Fibroblast of the aortic adventitia (primary cell): ENCODE measurements around the gene RNASEH2A. TPM values are rescaled to one million over a fixed set of nuclear protein-coding genes. Genes with fewer than 3 reads are reported as not detected.

Experiments used
- DNase-seq: peaks from one replicate; pipeline ENCODE4 v3.0.0-alpha.2; 2010; ENCODE audit warnings: low read depth
- H3K4me3 ChIP-seq: 2 replicates; pipeline ENCODE4 v1.5.1; 2011; ENCODE audit warnings: low read depth, mild to moderate bottlenecking, control low read depth, low read length, moderate library complexity
- total RNA-seq: library from RNA; depleted of rRNA; stranded (reverse); fragments of >200 nt; gene quantifications from 2 replicates; pipeline ENCODE4 v1.2.3, GENCODE V29; 2012; ENCODE audit warnings: low replicate concordance
- TF ChIP-seq, protein P1 (sequence below): IDR thresholded peaks from 2 replicates; pipeline ENCODE4 v1.5.1; 2011; ENCODE audit warnings: mild to moderate bottlenecking, low read length, control low read depth, inconsistent platforms; ENCODE audit not compliant: insufficient read depth

Gene RNASEH2A
- total RNA-seq, 1 donor, result 37.4 TPM

DNA sequence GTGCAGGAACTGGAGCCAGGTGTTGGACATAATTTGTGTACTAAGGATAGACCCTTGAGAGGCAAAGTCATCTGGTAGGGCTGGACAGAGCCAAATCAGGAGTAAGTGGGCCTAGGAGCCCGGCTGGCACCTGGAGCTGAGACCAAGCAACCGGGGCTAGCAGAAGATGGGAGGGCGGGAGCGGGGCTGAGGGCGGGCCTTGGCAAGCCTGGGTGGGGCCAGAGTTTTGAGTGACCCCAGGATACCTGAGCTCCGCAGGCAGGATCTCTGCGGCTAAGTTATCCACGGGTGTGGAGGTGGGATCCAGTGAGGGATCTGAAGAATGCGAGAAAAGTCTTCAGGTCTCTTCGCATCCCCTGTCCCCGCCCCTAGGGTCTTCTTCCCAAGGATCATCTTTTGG is 39.2 kb upstream of the RNASEH2A start:
- no peak overlapping the region for H3K4me3 ChIP-seq
- DNase-seq, result no peak
- TF ChIP-seq, protein P1, sequence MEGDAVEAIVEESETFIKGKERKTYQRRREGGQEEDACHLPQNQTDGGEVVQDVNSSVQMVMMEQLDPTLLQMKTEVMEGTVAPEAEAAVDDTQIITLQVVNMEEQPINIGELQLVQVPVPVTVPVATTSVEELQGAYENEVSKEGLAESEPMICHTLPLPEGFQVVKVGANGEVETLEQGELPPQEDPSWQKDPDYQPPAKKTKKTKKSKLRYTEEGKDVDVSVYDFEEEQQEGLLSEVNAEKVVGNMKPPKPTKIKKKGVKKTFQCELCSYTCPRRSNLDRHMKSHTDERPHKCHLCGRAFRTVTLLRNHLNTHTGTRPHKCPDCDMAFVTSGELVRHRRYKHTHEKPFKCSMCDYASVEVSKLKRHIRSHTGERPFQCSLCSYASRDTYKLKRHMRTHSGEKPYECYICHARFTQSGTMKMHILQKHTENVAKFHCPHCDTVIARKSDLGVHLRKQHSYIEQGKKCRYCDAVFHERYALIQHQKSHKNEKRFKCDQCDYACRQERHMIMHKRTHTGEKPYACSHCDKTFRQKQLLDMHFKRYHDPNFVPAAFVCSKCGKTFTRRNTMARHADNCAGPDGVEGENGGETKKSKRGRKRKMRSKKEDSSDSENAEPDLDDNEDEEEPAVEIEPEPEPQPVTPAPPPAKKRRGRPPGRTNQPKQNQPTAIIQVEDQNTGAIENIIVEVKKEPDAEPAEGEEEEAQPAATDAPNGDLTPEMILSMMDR, result no peak

DNA sequence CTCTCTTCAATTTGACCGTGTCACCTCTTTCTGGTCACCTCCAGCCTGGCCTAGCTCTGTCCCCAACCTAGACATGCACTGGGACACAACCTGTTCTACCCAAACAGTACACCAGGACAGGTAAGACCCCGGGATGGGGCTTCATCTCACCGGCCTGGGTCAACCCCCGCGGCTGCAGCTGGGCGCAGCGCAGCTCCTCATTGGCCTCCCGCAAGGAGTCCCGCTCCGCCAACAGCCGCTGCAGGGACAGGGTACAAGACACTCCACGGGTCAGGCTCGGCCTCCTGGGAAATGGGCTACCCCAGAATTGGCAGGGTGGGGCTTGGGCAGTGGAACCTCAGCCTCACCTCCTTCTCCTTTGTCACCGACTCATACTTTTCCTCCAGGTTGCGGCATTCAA is 38.7 kb upstream of the RNASEH2A start:
- DNase-seq, result no peak
- no peak overlapping the region for H3K4me3 ChIP-seq

DNA sequence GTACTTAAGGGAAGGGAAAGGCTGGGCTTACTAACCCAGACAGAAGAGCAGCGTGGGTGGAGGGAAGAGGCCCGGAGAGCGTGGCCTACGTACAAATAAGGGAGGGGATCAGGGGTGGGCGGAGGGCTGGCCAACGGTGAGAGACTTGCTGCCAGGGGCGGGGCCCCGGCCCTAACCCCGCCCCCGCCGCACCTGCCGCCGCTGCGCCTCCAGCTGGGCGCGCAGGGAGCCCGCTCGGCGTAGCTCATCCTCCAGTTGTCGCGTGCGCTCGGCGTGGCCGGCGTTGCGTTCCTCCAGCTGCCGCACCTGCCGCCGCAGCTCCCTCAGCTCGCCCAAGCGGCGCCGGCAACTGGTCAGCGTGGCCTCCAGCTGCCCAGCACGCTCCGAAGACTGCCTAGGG is 36.7 kb upstream of the RNASEH2A start:
- no peak overlapping the region for H3K4me3 ChIP-seq
- TF ChIP-seq, protein P1, result no peak
- no peak for DNase-seq

More for the DNA sequence above, 38.7 kb upstream of the RNASEH2A start:
- TF ChIP-seq, protein P1, result no peak

DNA sequence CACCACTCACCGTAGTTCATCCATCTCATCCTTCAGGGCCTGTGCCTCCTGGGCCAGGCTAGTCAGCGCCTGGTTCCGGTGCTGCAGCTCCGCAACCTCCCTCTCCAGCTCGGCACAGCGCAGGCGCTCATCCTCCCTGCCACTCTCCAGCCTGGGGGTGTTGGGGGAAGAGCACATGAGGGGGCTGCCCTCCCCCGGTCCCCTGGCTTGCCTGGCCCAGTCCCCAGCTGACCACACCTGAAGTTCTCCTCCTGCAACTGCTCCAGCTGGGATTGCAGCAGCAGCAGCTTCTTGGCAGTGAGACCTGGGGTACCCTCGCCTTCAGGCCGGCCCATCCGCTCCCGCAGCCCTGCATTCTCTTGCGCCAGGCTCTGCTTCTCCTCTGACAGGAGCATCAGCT is 35.5 kb upstream of the RNASEH2A start:
- no peak for DNase-seq
- TF ChIP-seq, protein P1, result no peak

DNA sequence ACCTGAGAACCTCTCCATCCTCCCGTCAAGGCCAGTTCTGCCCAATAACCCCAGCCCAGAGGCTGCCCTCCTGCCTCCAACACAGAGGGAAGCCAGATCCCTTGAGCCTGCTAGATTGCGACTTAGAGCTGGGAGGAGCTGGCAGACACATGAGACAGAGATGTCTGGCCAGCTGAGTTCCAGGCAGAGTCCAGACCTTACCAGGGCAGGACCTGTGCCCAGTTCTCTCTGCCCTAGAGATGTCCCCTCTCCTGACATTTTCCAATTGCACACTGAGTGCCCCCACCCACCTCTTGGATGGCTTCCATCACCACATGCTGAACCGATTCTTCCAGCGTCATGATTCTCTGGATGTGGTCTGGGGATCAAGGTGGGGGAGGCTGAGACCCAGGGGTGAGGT is 34.1 kb upstream of the RNASEH2A start:
- peak; percentile 18 for DNase-seq
- TF ChIP-seq, protein P1, result no peak
- no peak overlapping the region for H3K4me3 ChIP-seq

More for the DNA sequence above, 35.5 kb upstream of the RNASEH2A start:
- H3K4me3 ChIP-seq, result no peak overlapping the region

DNA sequence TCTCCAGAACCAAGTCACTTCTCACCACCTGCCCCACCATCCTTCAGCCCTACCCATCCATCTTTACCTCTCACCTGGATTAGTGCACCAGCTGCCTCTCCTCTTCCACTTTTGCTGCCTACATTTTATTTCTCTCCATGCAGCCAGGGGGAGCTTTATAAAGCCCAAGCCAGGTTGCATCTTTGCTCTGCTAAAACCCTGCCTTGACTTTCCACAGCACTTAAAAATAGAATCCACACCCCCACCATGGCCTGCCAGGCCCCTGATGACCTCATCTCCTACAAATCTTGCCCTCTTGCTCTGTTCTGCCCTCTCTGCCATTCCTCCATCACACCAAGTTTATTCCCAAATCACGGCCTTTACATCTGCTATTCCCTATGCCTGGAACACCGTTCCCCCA is 32.8 kb upstream of the RNASEH2A start:
- no peak overlapping the region for H3K4me3 ChIP-seq
- DNase-seq, result peak; percentile 55
- TF ChIP-seq, protein P1, result peak; percentile 58

DNA sequence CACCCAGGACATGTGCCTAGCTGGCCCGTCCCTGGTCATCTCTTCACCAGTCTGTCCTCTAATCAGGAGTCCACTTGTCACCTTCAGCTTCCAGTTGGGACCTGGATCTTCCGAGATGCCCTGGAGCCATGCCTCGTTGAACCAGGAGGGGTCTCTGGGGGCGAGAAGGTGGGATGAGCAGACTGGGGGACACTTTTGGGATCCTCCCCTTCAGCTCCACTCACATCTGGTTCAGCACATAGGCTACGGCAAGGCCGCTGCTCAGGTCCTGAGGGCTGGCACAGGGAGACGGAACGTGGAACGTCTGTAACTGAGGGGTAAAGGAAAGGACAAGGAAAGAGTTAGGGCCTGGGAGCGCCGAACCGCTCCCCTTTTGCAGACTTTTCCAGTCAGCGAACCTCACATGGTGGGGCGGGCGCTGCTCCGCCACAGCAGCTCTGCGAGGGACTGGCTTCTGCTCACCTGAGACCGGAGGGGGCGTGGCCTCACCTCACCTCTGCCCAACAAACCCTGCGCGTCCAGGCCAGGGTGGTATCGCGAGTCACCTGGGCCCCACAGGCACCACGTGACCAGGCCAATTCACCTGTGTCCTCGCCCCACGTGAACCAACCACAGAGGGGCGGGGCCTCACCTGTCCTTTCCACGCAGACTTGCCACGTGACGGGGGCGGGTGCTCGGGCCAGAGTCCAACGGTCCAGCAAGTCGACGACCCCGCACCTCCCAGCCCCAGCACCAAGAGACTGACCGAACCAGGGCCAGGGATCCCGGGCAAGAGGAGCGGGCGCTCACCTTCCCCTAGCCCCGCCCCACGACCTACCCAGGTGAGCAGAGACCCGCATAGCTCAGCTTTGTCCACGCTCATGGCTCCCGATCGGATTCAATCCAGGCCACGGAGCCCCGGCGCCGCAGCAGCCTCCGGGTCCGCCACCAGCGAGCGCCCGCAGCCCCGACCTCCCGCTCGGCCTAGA is 31.5 kb upstream of the RNASEH2A start, which contains the start of gene HOOK2:
TSS of gene HOOK2 (minus strand) at position 965 of the 968 bp plus-strand sequence. CDS start at position 862, 103 bp downstream.
- no peak for DNase-seq
- peak within 1 kb of the TSS; percentile 84 for H3K4me3 ChIP-seq
- TF ChIP-seq, protein P1, result no peak
